ENCODE data around the gene ZNF497.
A peak's percentile ranks its signal among the peaks of the same experiment; 100 is the strongest.
"Not testable (repeated sequence)": the region's sequence is repeated elsewhere in the genome, so short reads cannot be mapped to it uniquely, and the experiment has no call there.

ZNF497 gene

GRCh38 chr19:58346961-58347929 lies 15.3 kb downstream of the ZNF497 start:
- DNase-seq: no peak

DNA sequence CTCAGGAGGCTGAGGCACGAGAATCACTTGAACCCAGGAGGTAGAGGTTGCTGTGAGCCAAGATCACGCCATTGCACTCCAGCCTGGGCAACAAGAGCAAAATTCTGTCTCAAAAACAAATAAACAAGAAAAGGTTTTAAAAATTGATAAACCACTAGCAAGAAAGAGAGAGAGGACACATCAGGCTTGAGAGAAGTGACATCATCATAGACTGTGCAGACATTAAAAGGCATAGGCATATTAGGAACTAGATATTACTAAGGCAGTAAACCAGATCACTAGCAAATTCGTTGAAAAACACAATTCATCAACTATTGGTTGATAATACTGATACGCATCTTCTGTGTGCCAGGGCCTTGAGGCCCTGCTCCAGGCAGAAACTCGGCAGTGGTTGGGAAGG lies 17.0 kb downstream of the ZNF497 start:
- DNase-seq: no peak

- DNase-seq: no peak
Observed at GRCh38 chr19:58338825-58339558, 23.6 kb downstream of the ZNF497 start.

GRCh38 chr19:58338336-58338735 lies 24.2 kb downstream of the ZNF497 start:
- DNase-seq: no peak

- no peak for DNase-seq
Observed at GRCh38 chr19:58336820-58337219, 25.7 kb downstream of the ZNF497 start.

GRCh38 chr19:58336216-58336615 lies 26.3 kb downstream of the ZNF497 start:
- no peak for DNase-seq

GRCh38 chr19:58335630-58336029 lies 26.9 kb downstream of the ZNF497 start:
- no peak for DNase-seq

GRCh38 chr19:58334691-58335249 lies 27.8 kb downstream of the ZNF497 start:
- DNase-seq: no peak

GRCh38 chr19:58332697-58333096 lies 29.9 kb downstream of the ZNF497 start:
- DNase-seq: no peak

GRCh38 chr19:58330458-58330857 lies 32.1 kb downstream of the ZNF497 start:
- no peak for DNase-seq

DNA sequence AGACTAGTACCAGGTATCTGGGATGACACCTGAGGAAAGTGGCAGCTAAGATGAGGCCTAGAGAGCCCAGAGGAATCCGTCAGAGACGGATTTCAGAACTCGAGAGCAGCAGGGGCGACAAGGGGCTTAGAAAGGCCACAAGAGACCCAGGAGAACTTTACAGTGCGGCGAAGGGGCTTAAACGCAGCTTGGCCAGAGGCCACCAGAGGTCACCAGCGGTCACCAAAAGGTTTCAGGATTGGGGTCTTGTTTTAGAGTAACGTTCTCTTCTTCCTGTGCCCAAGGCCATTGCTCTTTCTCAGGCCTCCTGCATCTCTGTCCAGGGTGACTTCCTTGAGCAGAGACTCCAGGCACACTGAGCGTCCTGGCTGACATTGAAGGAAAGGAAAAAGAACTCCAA lies 33.6 kb downstream of the ZNF497 start:
- no peak for DNase-seq

DNA sequence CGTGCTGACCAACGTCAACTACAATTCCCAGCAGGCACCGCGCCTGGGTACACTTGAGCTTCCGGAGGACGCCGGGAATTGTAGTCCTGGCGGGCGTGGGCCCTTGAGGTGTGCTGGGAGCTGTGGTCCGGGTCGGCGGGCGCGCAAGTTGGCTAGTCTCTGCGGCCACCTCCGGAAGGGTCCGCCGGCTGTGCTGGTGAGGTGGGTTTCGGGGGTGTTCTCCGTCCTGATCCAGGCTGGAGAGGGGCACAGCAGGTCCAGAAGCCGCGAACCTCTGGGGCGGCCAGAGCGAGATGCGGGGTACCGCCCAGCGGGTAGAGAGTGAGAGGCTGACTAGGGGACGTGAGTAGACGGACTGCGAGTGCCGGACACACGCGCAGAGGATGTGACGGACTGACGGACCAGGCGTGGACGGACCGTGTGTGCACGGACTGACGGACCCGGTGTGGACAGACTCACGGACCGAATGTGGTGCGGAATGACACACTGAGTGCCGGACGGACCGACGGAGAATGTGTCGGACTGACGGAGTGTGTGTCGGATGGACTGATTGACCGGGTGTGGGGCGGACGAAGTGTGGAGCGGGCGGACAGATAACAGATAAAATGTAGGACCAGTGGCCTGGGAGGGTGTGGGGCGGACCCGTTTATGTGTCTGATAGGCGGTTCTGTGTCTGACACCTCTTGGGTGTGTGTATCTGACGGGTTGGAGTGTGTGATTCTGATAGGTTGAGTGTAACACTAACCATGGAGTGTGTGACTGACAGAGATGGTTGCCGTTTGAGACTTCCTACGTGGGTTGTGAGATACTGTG lies 35.4 kb downstream of the ZNF497 start, which contains the start of gene ZSCAN22:
Gene ZSCAN22, plus strand, starts transcription at position 81 of the 813 bp plus-strand sequence. CDS start 7,809 bp downstream, outside the sequence.
- DNase-seq: peak; percentile 91

- no peak for DNase-seq
Observed at GRCh38 chr19:58326501-58326913, 36.0 kb downstream of the ZNF497 start.

DNA sequence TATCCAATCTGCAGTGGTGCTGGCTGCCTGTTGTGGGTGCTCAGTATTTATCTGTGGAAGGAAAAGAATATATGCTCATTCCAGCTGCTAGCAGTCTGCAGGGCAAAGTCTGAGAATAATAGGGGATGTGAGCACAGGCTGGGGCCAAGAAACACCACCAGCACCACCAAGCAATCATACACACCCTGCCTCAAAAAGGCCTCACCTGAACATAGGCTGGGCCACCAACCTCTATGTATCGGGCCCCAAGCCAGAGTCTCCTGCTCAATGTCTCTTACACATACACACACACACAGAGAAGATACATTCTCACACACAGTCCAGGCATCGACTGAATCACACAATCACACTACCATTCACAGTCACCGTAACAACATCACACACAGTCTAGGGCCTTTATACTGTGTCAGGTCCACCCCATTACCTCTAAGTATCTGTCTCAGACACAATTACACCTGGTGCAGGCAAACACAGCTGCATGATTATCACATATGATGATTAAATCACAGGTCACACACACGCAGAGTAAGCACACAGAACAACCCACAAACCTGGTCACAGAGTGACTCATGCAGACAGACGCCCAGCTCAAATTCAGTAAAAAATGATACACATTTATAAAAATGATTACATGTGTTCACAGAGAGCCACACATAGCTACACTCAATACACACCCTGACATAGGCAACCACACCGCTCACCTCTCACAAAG lies 37.1 kb downstream of the ZNF497 start:
- DNase-seq: no peak

DNA sequence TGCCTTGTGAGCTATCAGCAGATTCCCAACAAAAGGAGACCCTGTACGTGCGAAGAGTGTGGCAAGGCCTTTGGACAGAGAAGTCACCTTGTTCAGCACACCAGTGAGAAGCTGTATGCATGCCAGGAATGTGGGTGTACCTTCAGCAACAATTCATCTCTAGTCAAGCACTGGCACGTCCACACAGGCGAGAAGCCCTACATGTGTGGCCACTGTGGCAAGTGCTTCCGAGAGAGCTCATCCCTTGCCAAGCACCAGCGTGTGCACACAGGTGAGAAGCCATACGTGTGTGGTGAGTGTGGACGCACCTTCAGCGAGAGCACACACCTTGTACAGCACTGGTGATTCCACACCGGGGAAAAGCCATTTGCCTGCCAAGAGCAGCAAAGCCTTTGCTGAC lies 43.3 kb downstream of the ZNF497 start:
- no peak for DNase-seq

DNA sequence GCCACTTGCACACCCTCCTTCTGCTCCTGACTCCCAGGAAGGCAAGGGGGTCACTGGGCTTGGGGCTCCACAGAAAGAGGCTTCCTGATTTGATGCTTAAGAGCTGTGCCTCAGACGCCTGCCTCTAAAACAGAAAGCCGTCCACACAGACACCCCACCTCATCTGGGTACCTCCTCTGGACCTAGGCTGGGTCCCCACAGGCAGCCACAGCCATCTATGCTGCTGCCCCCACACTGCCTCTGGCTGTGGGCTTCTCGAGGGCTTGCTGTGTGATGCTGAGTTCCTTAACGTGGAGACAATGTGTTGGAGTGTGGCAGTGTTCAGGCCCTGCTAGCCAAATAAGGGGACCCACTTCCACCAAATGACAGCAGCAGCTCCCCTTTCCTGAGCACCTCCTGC lies 44.3 kb downstream of the ZNF497 start:
- DNase-seq: no peak

- DNase-seq: no peak
Observed at GRCh38 chr19:58317476-58318072, 45.0 kb downstream of the ZNF497 start.

DNA sequence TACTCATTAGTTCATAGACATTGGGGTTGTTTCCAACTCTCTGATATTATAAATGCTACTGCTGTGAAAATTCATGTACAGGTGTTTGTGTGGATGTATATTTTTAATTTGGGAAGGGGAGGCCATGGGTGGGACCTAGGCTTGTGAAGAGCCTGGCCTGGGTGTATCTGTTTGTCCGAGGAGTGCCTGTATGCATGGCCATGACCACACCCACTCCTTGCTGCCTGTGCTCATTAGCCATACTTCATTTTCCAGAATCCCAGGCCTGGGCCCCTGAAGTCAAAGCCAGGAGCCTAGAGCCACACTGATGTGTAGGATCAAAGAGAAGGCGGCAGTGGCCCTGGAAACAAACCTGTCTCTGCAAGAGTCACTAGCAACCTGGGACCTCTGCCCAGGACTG lies 47.0 kb downstream of the ZNF497 start:
- no peak for DNase-seq

DNA sequence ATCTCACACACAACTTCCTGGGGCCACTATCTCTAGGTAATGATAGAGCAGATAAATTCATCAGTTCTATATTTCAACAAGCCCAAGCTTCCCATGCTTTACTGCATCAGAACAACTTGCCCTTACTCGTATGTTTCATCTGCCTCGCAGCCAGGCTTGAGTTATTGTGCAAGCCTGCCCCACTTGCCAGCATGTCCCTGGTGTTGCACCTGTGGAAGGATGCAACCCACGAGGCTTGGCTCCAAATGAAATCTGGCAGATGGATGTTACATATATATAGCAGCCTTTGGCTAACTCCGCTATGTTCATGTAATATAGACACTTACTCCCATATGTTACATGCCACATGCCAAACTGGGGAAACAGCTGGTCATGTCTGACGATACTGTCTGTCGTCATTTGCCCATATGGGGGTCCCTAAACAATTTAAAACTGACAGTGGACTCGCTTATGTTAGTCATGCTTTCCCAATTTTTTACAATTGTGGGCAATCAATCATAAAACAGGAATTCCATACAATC lies 51.1 kb downstream of the ZNF497 start:
- no peak for DNase-seq

DNA sequence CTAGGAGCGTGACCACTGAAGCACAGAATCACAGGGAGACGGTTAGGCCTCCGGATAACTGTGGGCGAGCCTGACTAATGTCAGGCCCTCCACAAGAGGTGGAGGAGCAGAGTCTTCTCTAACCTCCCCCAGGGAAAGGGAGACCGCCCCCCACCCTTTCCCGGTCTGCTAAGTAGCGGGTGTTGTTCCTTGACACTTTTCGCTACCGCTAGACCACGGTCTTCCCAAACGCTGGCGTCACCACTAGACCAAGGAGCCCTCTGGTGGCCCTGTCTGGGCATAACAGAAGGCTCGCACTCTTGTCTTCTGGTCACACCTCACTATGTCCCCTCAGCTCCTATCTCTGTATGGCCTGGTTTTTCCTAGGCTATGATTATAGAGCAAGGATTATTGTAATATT lies 51.9 kb downstream of the ZNF497 start:
- not testable (repeated sequence) for DNase-seq

- DNase-seq: no peak
Observed at GRCh38 chr19:58307736-58308135, 54.8 kb downstream of the ZNF497 start.

All from NK-92 treated with Interleukin-12 subunit alpha and Interleukin-12 subunit beta, amount 100 ng/mL, for 24 hours (cell line).